ENCODE results near the gene DLG2.

Gene DLG2

GRCh38 chr11:83933008-83933407 lies 1694.1 kb downstream of the DLG2 start:
- no peak for TF ChIP-seq CTCF (IDR thresholded peaks at IDR 0.05; ENCODE audit: control insufficient read depth, extremely low read depth, insufficient read depth)
- no peak for DNase-seq (ENCODE audit: low read depth)
- no peak overlapping the region for H3K4me3 ChIP-seq (ENCODE audit: low read depth, low read length)

- no peak for DNase-seq (ENCODE audit: low read depth)
- H3K4me3 ChIP-seq (ENCODE audit: low read depth, low read length): no peak overlapping the region
- TF ChIP-seq CTCF (IDR thresholded peaks at IDR 0.05; ENCODE audit: control insufficient read depth, extremely low read depth, insufficient read depth): no peak
These were observed 1699.7 kb downstream of the DLG2 start for GRCh38 chr11:83927422-83927821.

GRCh38 chr11:83924795-83925542 lies 1702.2 kb downstream of the DLG2 start:
- no peak for DNase-seq (ENCODE audit: low read depth)
- H3K4me3 ChIP-seq (ENCODE audit: low read depth, low read length): no peak overlapping the region

GRCh38 chr11:83923961-83924360 lies 1703.2 kb downstream of the DLG2 start:
- H3K4me3 ChIP-seq (ENCODE audit: low read depth, low read length): no peak overlapping the region
- TF ChIP-seq CTCF (IDR thresholded peaks at IDR 0.05; ENCODE audit: control insufficient read depth, extremely low read depth, insufficient read depth): no peak
- no peak for DNase-seq (ENCODE audit: low read depth)

More at GRCh38 chr11:83924795-83925542, 1702.2 kb downstream of the DLG2 start:
- TF ChIP-seq CTCF (IDR thresholded peaks at IDR 0.05; ENCODE audit: control insufficient read depth, extremely low read depth, insufficient read depth): no peak

GRCh38 chr11:83922953-83923352 lies 1704.2 kb downstream of the DLG2 start:
- no peak for DNase-seq (ENCODE audit: low read depth)
- no peak overlapping the region for H3K4me3 ChIP-seq (ENCODE audit: low read depth, low read length)
- TF ChIP-seq CTCF (IDR thresholded peaks at IDR 0.05; ENCODE audit: control insufficient read depth, extremely low read depth, insufficient read depth): no peak

GRCh38 chr11:83922318-83922717 lies 1704.8 kb downstream of the DLG2 start:
- no peak for TF ChIP-seq CTCF (IDR thresholded peaks at IDR 0.05; ENCODE audit: control insufficient read depth, extremely low read depth, insufficient read depth)
- DNase-seq (ENCODE audit: low read depth): no peak
- H3K4me3 ChIP-seq (ENCODE audit: low read depth, low read length): no peak overlapping the region
